Kidney capillary endothelial cell (primary cell): ENCODE results near the gene TPGS2.
"Not testable (repeated sequence)": the region's sequence is repeated elsewhere in the genome, so short reads cannot be mapped to it uniquely, and the experiment has no call there.

Source experiments
- DNase-seq: peaks from one replicate; pipeline ENCODE4 v3.0.0-alpha.2; 2018; ENCODE audit warnings: low spot score

TPGS2 gene

DNA sequence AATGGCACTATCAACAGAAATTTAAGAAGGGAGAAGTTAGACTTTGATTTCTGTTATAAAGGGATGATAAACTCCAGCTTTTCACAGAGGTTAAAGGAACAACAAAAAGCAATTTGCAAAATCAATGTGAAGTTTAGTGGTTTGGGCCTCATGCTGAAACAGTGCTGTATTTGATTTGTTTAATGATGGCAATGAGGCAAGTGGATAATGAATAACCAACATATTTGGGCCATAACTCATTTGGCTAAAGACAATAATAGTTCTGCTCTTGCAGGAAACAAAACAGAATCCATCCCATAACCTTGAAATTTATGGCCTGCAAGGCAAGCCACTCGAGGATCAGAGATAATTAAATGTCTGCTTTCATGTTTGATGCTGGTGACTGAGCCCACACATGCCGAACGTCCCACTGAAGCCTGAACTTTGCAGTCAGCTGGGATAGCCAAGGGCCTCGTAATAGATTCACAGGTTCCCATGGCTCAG is 56.5 kb downstream of the TPGS2 start:
- no peak for DNase-seq

DNA sequence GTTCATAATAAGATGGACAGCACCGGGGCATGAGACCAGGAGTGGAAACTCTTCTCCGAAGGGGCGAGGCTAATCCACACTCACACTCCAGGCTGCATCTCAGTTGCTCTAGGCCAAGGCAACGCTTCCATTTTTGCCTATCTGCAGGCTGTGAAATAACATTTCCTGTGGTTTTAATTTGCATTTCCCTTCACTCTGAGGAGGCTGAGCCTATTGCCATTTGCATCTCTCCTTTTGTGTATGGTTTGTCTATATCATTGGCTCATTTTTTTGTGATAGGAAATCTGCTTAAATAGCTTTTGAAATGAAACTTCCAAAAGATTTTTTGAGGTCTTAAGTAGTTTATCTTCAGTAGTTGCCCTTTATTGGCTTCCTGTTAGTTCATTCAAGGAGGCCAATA is 57.6 kb downstream of the TPGS2 start:
- no peak for DNase-seq

DNA sequence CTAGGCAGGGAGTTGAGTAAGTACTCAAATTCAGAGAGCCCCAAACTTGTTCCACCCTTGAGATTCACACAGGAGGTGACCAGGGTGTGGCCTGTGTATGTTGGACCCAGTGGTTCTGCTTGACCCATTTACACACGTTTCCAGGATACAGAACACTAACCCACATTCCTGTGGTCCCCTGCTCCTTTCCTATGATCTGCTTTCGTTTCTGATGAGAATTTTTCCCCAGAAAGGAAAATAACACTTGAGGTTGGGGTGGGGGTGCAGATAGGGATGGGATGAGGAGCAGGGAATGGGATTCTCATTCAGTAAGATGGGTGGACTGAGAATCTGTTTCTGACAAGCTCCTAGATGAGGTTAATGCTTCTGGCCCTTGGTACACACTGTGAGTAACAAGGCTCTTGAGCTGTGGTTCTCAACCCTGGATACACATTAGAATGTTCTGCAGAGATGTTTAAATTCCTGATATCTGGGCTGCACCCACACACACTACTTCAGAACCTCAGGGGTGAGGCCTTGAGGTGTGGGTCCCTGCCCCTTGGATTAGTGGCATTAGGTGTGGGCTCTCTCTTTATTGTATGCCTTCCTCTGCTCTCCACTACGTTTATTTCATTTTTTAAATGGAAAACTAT is 58.4 kb downstream of the TPGS2 start:
- no peak for DNase-seq

DNA sequence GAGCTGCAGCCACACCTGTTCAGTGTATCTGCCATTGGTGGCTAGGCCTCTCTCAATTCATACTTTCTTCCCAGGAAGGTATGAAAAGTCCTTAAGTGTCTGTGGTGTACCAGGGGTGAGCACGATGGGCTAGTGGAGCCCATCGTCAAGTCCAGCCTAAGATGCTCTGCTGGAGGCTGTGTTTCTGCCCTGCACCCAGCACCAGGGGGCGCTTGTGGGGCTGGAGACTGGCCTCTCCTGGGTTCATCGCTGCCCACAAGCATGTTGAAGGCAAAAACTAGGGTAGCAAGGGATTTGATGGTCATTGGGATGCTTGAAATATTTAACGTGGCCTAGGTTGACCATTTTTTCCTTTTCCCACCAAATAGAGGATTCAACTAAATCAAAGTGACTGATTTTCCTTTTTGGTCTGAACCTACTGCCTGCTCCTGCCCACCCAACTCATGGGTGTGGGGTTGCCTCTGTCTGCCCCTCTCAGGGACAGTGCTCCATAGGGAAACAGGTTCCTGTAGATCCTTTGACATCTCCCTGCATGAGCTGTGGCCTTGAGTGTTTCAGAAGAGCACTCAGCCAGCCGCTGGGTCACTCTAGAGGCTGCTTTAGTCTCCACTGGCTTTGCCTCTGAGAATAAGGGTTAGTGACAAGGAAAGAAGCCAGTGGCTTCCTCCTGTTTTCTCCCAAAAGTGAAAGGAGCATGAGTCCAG is 59.0 kb downstream of the TPGS2 start:
- DNase-seq = no peak

DNA sequence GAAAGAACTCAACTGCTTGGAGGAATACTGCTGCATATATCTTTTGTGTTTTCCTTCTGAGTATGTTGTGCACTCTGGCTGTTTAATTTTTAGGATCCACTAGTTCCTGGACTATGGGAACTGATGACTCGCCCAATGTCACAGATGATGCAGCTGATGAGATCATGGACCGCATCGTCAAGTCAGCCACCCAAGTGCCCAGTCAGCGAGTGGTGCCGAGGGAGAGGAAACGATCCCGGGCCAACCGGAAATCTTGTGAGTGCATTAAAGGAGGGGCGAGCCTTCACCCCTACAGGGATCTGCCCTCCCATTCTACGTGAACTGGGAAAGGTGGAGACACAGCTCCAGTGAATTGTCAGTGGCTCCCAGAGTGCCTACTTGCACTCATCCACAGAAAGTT is 59.6 kb downstream of the TPGS2 start:
- DNase-seq = no peak

DNA sequence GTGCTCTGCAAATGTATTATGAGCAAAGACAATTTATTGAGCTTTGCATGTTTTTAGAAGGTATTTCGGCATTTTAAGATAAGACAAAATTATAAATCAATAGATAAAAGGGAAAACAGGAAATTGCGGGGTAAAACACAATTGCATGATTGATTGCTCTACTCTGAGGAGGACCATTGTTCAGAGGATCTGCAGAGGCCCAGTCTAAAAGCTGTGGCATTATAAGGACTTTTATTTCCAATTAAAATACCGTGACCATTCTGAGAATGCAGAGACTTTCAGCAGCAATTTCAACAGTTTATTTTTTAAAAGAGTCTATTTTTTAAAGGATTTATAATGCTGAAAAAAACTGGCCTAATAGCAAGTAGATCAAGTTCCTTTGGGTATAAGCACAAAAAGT is 62.0 kb downstream of the TPGS2 start:
- no peak for DNase-seq

DNA sequence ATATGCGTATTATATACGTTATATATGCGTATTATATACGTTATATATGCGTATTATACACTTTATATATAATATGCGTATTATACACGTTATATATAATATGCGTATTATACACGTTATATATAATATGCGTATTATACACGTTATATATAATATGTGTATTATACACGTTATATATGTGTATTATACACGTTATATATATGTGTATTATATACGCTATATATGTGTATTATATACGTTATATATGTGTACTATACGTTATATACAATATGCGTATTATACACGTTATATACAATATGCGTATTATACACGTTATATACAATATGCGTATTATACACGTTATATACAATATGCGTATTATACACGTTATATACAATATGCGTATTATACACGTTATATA is 65.8 kb downstream of the TPGS2 start:
- DNase-seq = not testable (repeated sequence)

DNA sequence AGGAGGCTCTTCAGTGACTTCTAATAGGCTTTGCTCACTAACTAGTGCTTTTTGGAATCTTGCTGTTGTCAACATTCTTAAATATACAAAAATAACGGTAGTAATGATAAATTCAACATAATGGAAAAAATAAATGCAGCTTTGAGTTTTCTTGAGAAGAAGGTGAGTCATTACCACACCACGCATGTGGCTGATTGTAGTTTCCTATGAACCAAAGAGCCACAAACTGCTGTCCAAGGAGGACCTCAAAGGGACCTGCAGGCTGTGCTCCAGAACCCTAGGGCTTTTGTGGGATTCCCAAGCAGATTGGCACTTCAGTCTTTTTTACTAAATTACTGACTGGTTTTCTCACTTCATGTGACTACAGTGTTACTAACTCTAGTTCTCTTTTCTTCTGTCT is 66.7 kb downstream of the TPGS2 start:
- no peak for DNase-seq

DNA sequence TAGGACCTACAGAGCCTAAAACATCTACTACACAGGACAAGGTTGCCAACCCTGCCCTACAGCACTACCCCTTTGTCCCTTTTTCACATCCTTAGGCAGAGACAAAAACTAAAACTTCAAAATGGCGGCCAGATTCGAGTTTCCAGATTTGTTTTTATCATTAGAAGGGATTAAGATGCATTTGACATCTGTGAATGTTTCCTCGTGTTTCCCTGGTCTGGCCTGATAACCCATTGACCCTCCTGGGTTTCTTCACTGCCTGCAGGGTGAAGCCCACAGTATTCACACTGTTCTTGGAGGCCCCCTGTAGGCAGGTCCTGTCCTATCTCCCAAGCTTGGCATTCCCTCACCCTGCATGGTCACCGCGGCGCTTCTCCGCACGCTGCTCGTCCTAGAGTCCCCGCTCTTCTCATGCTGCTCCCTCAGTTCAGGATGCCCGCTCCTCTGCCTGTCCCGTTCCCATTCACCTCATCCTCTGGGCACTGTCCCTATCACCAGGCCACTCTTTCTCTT is 67.6 kb downstream of the TPGS2 start:
- no peak for DNase-seq

DNA sequence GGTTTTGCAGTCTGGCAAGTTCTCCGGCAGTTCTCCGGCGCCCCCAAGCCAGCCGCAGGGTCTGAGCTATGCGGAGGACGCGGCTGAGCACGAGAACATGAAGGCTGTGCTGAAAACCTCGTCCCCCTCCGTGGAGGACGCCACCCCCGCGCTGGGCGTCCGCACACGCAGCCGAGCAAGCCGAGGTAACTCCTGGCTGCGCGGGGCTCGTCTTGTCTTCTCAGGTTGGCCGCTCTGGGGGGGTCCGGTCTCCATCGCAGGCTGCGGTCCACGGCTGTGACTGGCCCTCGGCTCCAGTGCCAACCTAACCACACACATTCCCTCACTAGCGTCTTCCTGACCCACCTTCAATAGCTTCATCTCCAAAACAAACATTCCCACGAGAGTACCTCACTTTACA is 68.2 kb downstream of the TPGS2 start:
- DNase-seq = no peak

DNA sequence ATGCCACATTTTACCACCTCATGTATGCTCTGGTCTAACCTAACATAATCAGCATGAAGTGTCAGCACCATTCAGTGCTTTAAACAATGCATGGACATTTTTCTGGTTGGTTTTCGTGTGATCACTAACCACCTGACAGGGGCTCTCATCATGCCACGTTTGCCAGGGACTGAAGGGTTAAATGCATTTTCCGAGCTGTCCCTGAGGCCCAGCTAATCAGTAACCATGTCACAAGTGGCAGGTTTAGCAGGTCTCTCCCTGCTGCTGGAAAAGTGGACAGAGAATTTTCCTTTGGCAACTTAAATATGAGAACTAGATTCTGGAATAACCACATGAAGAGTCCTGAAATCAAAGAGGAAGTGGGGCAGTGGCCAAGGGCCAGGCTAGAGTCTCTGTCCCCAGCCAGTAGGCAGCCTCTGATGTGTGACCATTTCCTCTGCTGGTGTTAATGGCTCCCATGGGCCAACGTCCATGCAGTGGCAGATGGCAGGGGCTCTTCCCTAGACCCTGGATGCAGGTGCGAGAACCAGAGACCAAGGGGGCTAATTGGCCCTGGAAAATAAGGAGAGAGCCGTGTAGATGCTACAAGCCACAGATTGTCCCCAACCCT is 69.5 kb downstream of the TPGS2 start:
- DNase-seq = no peak

DNA sequence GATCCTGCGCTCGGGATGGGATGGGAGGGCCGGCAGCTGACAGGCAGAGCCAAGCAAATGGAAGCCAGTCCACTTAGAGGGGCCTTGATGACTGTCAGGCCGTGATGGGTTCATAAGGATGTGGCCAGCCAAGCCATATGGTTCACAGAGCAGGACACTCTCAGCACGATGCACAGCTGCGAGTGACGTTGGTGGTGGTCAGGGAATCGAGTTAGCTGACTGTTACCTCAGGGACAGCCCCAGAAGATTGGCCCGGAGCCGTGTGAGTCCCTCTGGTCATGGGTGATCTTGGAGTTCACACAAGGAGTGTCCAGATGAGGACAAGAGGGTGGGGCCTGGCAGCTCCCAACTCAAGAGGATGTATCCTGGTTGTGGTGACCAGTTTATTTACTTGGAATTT is 70.2 kb downstream of the TPGS2 start:
- no peak for DNase-seq

DNA sequence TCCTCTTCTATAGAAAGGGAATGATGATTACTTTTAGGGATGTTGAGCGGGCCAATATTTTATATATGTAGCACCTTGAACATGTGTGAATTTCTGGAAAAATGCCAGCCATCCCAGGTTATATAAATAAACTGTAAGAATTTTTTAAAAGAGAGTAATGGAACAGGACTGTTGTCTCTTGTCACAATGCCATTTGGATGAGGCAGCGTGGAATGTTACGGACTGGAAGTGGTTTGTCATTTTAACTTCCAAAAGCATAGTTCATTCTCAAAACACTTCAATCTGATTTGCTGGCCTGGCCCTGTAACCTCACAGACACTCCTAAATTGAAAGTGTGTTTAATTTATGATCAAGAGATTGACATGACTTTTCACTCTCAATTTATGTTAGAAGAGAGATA is 70.8 kb downstream of the TPGS2 start:
- no peak for DNase-seq

DNA sequence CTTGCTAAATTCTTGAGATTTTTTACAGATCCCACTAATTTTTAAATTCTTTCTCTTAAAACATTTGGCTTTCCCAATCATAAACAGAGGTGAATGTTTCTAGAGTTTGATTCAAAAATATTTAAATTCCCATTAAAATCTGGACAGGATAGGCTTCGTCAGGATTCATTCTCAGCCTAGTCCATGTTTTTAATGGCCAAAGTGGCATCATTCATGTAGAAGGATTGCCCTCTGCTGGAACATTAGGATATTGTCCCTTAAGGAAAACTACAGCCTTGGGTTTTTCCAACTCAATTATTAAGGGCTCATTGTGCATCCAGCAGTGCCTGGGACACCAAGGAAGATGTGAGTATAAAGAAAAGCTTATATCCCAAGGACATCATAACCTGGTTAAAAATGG is 71.7 kb downstream of the TPGS2 start:
- peak; percentile 57 for DNase-seq

DNA sequence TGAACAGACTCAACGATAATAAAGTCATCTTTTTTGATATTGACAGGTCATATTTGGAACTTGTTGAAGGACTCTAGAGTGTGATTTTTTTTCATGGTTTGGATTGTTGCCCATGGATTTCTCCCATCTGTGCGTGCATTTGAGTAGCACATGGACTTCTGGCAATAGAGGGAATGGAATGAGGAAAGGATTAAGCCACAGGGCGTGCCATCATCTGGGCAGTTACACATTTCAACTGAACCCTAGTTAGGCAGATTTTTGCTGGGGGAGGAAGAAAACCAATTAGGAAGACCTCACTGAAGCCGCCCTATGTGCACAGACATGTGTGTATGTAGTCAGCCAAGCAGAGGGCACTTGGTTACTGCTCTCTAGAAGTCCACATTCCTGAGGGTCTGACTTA is 72.6 kb downstream of the TPGS2 start:
- no peak for DNase-seq

DNA sequence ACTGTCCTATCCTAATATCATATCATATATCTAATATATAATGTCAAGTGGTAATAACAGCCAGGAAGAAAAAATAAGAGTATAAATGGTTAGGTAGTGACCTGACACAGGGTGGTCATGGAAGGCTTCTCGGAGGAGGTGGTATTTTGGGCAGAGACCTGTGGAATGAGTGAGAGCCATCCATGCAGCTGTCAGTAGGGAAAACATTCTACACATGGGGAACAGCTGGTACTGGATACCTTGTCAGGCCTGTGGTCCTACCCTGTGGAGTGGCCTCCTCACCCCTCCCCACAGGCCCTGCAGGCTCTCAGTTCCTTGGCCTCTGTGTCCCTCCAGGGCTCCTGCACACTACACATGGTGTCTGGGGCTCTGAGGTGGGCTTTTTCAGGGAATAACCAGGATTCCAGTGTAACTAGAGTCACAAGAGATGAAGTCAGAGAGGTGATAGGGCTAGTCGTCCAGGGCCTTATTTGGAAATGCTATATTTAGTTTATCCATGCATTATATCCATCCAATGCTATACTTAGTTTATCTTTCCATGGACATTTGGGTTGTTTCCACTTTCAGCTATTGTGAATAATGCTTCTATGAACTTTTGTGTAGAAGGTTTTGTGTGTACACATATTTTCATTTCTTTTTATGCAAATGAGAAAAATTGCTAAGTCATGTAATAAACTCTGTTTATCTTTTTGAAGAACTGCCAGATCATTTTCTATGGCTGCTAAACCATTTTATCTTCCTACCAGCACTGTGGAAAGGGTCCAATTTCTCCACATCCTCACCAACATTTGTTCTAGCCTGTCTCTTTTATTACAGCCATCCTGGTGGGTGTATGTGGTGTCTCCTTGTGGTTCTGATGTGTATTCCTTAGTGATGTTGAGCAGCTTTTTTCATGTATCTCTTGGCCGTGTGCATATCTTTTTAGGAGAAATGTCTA is 75.6 kb downstream of the TPGS2 start:
- no peak for DNase-seq

DNA sequence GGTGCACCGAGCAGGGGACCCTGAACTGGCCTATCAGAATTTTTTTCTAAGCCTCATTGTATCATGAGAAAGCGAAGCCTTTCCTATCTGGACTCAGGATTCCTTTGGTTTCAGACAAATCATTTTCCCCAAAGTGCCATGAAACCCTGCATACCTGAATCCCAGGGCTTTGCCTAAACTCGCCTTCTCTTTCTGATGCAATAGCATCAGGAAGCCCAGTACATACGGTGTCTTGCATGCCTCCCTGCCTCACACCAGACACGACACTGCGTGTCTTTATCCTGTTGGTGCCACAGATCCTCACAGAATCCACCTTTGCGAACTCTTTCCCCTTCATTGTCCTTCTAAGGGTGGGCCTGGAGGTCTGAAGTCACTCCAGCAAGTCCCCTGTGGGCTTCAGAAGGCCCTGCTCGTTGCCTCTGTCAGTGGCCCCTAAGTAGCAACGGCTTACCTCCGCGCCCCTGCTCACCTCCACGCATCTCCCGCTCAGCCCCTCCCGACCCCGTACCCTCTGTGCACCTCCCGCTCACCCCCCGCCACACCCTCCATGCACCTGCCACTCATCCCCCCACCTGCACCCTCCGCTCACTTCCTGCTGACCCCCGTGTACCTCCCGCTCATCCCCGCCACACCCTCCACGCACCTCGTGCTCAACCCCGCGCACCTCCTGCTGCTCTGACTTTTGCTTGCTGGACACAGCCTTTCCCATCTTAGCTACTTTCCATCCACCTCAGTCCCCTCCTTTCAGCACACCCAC is 83.4 kb downstream of the TPGS2 start:
- DNase-seq = no peak

DNA sequence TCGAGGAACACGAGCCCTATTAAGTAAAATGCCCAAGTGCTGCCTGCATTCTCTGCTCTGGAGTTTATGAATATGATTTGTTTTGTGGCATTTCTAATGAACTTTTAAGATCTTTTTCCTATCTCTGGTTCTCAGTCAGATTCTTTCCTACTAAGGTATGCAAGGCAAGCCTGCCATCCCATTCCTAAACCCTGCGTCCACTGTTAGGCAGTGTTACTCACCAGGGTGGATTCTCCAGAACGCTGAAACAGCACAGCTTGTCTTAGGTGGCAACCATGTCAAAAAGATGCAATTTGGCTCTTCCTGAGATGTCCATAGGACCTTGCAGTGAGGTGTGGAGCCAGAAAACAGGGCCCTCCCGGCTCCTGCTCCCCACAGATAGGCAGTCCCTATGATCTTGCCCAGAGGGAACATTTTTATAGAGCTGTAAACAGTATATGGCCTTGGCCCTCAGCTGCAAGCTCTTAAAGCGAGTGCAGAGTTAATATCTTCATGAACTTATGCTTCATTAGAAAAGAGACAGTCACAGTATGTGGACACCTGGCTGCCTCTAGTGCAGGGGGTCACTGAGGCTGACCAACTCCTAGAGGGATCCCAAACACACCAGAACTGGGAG is 84.4 kb downstream of the TPGS2 start:
- no peak for DNase-seq
